GM21390 (cell line): ENCODE data around the gene DNAH6.

Experiments
- ATAC-seq: cut with Tn5 transposase; IDR thresholded peaks from one replicate; pipeline ENCODE4 v1.9.1; 2021; ENCODE audit not compliant: unreplicated experiment

DNAH6 gene

DNA sequence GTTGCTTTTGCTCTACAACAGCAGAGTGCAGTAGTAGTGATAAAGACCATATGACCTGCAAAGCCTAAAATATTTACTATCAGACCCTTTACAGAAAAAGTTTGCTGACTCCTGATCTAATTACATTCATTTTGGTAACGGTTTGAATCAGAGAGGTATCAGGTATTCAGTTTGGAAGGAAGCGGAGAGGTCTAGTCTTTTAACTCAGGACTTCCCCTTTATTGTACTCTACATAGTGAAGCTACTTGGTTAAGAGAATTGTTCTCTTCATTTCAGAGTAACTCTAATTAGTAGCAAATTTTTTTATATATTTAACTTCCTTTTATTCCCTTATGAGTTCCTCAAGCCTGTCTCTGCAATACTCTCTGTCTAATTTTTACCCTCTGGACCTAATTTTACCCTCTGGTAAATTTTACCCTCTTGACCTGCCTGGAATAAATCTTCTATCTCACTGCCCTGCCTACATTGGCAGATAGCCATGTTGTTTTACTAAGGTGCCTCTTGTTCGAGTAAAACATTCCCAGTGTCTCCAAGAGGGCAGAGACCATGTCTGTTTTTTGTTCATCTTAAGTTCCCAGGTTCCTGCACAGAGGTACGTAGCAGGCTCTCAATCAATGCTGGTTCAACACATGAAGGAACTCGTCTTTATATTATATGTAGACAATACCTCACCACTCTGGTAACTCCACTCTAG, 170.6 kb downstream of the DNAH6 start:
- ATAC-seq, result no peak

DNA sequence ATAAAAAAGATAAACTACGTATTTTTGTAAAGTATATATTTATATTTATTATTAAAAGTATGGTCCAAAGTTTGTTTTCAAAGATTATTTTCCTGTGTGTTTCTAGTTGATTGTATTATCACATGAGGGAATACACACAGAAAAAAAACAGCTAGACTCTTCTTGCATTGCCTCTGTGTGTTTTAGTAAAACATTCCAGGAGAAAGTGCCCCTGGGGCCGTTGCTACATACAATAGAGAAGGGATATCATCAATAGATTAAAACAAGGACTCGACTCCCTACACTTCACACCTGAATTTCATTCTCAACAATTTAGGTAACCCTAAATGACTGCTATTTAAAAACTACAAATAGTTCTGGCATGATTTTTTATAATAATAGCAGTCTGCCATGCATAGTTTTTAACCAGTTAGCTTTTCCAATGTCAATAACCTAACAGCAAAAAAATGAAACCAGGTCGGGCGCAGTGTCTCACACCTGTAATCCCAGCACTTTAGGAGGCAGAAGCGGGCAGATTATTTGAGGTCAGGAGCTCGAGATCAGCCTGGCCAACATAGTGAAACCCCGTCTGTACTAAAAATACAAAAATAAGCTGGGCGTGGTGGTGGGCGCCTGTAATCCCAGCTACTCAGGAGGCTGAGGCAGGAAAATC, 171.3 kb downstream of the DNAH6 start:
- ATAC-seq, result no peak

DNA sequence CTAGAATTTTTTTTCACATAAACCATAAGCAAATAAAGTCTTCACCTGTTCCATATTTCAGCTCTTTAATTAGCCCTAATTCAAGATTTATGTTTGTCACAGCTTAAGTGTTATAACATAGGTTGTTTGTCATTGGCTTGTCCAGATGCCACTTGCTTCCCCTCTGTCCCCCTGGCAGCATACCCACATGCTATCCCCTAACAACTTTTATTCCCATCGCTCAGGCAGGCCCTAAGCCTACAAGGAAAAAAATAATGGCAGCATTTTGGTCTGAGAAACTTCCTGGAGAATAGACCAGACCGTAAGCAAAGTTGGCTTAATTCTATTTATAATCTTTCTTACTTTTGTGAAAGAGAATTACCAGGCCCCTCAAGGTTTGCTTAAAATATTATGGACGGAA, 173.9 kb downstream of the DNAH6 start:
- ATAC-seq, result no peak

DNA sequence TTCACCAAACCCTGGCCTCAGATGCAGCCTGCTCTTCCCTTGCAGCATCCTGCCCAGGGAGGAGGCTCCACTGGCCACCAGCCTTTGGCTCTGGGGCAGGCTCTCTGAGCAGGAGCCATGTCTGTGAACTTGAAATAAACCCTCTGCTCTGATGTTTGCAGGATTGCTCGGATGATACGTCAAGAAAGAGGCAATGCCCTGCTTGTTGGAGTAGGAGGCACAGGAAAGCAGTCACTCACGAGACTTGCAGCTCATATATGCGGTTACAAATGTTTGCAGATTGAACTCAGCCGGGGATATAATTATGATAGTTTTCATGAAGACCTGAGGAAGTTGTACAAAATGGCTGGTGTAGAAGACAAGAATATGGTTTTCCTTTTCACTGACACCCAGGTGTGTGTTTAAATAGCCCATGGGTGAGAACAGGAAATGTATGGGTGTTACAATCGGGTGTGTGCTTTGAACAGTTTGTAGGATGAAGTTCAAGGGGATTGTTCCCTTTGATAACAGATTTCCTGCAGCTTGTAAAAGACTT, 177.9 kb downstream of the DNAH6 start:
- ATAC-seq, result no peak

DNA sequence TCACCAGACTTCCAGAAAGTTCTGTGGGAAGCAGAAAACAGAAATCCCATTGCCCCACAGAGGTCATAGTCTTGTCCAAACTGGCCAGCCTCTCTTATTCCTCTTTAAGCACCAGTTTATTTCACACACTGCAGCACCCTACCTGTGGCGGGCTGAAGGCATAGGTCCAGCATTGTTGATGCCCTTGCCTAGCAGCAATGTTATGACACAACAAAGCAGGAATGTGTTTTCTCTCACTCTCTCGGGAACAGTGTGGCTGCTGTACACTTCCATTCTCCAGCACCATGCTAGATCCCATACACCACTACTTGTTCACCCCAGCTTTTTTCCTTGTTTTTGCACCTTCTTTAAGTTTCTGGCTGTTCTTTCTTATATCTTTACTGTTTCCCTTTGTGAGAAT, 181.6 kb downstream of the DNAH6 start:
- no peak for ATAC-seq

DNA sequence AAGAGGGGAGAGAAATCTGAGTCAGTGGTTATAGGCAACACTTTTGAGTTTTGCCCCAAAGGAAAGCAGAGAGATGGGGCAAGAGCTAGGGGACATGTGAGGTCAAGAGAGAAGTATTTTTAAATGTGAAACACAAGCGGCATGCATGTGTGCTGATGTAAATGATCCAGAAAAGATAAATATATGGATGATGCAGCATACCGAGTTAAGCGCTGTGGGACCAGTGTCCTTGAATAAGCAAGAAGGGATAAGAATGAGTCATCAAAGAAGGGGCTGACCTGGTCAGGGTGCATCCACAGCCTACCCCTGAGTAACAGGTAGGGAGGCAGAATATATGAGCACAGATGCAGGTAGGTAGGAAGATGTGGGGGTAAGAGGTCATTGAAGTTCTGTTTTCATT, 183.7 kb downstream of the DNAH6 start:
- ATAC-seq, result no peak

DNA sequence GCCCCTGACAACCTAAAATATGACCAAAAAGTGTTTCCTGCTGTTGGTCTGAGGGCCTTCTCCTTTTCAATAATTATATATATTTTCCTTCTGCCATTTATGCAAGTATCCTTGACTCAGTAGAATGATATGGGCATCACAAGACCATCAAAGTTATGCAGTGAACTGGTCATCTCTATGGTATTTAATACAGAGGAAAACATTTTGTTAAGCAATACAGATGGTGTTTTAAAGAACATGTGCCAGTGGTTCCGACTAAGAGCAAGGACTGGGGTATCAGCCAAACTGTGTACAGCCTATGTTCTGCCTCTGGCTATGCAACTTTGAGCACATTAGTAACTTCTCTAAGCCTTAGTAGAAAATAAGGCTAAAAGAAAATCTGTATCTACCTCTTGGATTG, 185.6 kb downstream of the DNAH6 start:
- no peak for ATAC-seq

DNA sequence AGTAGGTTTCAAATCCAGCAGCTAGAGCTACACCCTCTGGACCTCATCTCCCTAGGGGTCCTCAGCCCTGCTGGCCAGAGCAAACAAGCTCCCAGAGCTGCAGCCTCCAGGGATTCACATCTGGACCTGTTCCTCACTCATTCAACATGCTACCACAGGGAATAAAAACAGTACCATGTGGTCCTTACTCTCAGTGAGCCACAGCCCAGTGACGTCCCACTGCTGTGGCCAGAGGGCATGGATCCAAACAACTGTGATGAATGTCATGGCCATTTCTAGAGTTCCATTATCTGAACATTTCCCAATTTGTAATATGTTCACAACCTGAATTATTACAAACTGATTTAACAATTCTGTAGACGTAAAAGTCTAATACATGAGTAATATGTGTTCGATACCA, 186.6 kb downstream of the DNAH6 start:
- no peak for ATAC-seq

DNA sequence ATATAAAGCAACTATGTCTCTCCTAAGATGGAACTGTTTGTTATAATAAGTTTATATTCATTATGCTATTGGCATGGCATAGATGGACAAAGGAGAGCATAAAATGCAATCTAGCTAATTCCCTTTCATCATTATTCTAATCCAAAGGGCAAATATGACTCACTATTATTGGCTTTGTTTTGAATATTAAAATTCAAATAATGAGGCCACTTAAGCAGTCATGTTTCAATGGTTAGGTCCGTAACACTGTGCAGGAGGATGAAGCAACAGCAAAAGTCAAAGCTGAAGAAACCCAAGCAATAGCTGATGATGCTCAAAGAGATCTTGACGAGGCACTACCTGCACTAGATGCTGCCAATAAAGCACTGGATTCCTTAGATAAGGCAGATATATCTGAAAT, 187.5 kb downstream of the DNAH6 start:
- no peak for ATAC-seq

DNA sequence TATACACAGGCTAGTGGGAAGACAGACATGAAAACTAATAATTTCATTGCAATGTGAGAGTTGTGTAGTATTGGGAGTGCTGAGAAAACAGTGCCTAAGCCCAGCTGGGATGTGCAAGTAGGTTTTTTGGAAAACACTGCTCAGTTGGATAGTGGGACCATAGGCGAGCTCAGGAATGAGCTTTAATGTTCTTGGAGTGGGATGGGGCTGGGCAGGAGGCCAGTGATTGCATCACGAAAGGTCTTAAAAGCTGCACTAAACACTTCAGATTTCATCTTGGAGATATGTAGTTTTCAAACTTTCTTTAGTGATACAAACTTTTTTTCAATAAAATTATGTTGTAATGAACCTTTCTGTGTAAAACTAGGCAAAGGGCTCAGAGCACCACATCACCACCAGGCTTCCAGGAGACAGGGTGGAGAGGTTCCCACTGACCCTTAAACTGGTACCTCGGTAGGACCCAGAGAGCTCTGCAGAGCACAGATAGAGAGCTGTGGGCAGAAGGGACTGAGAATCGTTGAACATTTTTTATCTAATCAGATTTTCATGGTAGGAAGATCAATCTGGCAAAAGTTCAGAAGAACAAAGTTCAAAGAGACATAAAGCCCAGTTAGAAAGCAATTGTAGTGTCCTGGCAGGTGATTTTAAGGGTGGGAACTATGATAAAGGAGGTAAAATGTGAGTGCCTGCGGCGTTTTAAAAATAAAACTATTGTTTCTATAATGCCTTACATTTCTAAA, 188.4 kb downstream of the DNAH6 start:
- ATAC-seq, result no peak

DNA sequence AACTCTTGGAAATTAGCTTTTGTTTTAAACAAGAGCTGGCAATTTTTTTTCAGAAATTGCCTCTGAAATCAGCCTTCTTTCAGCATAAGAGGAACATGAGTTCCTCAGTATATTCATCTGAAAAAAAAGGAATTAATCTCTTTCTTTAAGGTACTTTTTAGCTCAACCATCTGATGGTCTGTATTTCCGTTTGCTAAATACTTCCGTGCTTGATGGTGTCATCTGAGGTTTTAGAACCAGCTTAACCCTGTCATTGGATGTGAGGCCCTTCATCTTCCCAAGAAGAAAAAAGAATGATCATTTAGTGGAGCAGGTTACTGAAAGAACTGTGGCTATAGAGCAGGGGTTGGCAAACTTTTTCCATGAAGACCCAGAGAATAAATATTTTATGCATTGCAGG, 189.6 kb downstream of the DNAH6 start:
- no peak for ATAC-seq

DNA sequence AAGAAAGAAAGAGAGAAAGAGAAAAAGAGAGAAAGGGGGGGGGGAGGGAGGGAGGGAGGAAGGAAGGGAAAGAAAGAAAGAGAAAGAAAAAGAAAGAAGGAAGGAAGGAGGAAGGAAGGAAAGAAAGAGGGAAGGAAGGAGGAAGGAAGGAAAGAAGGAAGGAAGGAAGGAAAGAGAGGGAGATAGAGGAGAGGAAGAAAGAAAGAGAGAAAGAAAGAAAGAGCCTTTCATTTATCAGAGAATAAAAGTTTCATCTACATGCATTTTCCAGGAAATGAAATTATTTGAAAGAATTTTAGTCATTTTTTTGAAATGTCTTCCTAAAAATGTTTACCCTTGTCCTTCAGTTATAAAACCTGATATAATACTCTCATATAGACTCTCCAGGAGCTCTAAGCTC, 192.1 kb downstream of the DNAH6 start:
- ATAC-seq, result no peak

DNA sequence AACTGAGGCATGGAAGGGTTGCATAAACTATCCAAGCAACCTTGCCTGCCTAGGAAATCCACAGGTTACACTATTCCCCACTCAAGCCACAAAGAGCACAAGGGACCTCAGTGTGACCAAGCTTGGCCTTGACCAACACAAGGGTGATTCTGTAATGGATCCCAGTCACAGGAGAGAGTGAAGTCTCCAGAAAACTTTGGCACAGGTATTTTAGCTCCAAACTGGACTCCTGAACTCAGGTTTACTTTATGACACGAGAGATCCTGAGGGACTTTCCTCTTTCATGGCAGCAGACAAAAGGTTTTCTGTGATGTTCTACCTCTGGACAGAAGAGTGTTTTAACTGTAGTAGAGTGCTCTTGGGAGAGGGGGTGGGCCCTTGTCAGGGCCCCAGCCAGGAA, 195.4 kb downstream of the DNAH6 start:
- no peak for ATAC-seq

DNA sequence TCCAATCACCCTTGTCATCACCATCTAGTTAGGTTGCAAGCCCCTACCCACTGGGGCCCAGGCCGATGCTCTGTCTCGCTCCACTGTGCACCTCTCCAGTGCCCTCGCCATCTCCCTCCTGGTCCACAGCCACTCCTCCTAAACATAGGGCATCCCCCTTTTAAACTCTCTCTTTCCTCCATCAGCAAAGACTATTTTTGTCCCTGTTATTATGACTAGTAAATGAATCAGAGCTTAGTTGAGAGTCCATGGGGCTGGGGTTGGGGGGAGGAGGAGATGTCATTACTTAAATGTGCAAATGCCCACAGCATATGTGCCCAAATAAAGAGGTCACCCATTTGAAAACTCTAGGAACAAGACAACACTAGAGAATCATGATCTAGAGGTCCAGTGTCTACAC, 197.1 kb downstream of the DNAH6 start:
- ATAC-seq, result no peak

DNA sequence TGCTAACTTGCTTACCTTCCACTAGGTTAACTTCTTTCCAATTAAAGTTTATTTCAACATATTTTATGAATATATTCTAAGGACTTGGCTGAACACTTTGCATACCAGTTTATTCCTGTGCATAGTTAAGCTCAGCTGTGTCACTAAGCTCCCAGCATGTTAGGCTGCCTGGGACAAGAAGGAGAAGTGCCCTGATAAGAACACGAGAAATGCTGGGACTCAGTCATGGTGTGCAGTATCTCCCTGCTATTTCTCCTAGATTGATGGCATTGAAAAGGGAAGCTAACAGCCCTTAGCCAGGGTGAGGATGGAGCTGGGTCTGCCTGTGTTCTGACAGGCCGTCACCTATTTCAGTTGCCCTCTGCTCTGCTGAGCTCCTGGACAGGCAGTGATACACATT, 200.3 kb downstream of the DNAH6 start:
- ATAC-seq, result no peak

DNA sequence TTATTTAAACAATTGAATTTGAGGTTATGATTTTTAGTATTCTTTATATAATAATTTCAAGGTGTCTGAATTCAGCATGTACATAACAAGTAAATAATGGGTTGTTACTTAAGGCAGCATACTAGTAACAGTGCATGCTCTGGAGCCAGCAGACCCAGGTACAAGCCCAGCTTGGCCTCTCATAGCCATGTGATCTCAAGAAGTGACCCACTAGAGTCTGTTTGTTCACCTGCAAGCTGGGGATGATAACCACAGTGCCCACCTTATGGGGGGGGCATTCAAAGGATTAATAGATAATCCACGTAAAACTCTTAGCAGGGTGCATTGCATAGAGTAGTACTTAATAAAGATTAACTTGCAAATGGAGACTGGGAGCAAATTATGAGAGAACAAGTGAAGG, 201.0 kb downstream of the DNAH6 start:
- no peak for ATAC-seq

DNA sequence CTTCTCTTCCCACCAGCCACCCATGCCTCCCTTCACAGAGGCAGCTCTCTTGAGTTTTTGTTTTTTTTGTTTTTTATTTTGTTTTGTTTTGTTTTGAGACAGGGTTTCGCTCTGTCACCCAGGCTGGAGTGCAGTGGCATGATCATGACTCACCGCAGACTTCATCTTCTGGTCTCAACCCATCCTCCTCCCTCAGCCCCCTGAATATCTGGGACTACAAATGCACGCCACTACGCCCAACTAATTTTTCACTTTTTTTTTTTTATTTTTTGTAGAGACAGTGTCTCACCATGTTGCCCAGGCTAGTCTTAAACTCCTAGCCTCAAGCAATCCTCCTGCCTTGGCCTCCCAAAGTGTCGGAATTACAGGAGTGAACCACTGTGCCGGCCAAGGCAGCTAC, 203.1 kb downstream of the DNAH6 start:
- ATAC-seq, result no peak

DNA sequence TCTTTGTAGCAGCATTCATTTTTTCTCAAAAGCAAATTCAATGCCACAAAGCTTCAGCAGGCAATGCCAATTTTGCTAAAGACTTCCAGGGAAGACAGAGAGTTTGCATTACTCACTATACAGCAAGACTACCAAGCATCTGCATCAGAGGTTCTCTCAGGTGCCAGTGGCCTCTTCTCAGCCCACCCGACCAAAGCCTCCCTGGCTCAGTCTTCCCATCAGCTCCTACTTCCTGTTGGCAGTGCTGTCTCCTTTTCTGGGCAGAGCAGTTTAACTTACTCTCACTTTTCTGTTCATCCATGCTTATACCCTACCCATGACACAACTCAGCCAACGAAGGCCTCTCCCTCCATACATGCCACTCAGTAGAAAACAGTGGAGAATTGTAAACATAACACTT, 207.5 kb downstream of the DNAH6 start:
- ATAC-seq, result no peak

DNA sequence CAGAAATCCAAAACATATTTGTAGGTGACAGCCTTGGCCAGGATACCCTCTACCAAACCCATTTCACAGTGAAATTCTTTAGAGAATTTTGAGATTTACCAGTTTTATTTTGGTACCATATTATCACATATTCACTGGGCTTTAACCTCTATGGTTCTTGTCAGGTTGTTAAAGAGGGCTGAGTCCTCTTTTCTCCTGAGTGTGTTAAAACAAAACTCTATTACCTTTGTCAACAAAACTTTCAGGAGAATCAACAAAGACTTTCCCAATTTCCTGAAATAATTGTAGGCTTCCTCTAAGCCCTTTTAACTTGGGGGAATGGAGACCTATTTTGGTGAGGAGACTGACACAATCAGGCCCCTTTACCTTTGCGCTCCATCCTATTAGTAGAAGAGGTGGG, 209.4 kb downstream of the DNAH6 start:
- ATAC-seq, result no peak

DNA sequence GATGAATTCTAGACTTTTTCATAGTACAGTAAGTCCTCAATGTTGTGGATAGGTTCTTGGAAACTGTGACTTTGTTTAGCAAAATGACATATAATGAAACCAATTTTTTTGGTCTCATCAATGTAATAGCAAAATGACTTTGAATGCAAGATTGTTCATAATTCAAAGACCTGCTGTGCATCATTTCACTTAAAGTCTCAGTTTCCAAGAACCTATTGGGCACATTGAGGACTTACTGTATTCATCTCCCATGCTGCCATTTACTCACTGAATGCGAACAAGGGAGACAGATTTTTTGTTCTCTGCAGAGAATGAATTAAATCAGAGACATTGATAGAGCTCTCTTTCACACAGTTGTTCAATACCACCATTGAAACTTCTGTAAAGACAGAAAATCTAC, 211.0 kb downstream of the DNAH6 start:
- no peak for ATAC-seq

DNA sequence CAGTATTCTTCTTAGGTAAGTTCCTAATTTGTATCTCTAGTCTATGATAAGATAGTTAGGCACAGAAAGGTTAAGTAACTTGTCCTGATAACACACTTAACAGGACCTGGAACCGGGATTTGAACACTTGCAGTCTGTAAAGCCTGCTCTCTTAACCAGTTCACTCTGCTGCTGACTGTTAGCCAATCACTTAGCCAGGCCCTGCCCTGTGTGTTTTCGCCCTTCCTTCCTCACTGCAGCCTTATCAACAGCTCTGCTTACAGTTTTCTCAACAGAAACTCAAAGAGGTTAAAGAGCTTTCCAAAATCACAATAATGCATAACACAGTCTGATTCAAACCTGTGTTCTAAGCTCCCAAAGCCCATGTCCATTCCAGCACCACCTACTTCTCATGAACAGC, 212.9 kb downstream of the DNAH6 start:
- no peak for ATAC-seq

DNA sequence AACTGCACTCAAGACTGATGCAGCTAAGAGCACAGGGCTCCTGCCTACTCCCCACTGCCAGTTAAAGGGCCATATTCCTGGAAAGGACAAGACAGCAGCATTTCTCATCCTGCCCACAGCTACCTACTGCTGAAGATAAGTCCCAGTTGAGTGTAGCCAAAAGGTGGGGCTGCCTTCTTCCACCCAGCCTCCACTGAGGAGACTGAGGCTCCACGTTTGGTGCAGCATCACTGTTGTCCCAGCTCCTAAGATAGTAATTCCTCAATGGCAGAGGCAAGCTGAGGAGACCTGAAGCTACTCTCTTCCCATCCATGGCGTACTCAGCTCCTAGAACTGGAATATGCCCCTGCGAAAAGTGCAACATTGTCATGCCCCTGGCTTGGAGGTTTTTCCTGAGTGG, 214.9 kb downstream of the DNAH6 start:
- no peak for ATAC-seq
